HG02840 (cell line): ENCODE results near the gene SH2B3.
"Not testable (repeated sequence)": the region's sequence is repeated elsewhere in the genome, so short reads cannot be mapped to it uniquely, and the experiment has no call there.

Source experiments
- ATAC-seq: cut with Tn5 transposase; IDR thresholded peaks from one replicate; pipeline ENCODE4 v1.9.1; 2021; ENCODE audit warnings: mild to moderate bottlenecking, moderate library complexity, moderate number of reproducible peaks; ENCODE audit not compliant: unreplicated experiment, low FRiP score

The SH2B3 gene

GRCh38 chr12:111384596-111384995, 21.1 kb upstream of the SH2B3 start:
- ATAC-seq: no peak

- no peak for ATAC-seq
Observed at GRCh38 chr12:111386885-111387284, 18.8 kb upstream of the SH2B3 start.

DNA sequence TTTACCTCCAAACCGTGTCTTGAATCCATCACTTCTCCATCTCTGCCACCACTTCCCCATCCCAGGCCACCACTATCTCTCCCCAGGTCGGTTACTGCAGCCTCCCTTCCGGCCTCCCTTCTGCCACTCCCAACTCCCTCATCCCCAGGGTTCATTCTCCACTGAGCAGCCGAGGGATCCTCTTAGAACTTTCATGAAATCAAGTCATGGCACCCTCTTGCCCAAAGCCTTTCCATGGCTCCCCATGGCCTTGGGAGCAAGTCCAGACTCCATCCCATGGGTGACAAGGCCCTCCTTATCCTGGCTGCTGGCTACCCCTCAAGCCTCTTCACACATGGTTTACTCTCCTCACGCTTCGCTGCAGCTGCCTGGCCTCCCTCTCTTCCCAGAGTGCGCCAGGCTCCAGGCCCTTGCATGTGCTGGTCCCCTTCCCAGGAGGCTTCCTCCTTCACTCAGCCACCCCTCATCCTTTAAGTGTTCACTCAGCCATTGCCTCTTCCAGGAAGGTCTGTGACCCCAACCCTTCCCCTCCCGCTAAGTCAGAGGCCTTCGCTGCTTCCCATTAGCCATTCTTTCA, 17.9 kb upstream of the SH2B3 start:
- no peak for ATAC-seq

DNA sequence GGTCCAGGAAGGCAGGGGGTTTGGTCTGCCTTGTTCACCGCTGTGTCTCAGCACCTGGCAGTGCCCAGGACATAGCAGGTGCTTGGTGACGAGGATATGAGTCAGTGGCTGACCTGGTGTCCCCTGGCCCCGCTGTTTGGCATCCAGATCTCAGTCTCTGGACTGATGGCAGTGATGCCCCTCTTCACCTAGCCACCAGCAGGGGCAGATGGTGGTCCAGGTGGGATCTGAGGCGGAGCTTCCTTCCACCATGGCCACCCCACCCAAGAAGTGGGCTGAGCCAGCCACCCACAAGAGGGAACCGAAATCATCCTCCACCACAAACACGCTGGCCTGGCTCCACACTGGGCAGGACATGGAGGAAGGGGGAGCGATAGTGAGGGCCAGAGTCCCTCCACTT, 16.1 kb upstream of the SH2B3 start:
- no peak for ATAC-seq

- no peak for ATAC-seq
Observed at GRCh38 chr12:111390910-111391309, 14.8 kb upstream of the SH2B3 start.

- ATAC-seq: no peak
Observed at GRCh38 chr12:111393700-111394300, 11.9 kb upstream of the SH2B3 start.

GRCh38 chr12:111394480-111394879, 11.2 kb upstream of the SH2B3 start:
- ATAC-seq: no peak

DNA sequence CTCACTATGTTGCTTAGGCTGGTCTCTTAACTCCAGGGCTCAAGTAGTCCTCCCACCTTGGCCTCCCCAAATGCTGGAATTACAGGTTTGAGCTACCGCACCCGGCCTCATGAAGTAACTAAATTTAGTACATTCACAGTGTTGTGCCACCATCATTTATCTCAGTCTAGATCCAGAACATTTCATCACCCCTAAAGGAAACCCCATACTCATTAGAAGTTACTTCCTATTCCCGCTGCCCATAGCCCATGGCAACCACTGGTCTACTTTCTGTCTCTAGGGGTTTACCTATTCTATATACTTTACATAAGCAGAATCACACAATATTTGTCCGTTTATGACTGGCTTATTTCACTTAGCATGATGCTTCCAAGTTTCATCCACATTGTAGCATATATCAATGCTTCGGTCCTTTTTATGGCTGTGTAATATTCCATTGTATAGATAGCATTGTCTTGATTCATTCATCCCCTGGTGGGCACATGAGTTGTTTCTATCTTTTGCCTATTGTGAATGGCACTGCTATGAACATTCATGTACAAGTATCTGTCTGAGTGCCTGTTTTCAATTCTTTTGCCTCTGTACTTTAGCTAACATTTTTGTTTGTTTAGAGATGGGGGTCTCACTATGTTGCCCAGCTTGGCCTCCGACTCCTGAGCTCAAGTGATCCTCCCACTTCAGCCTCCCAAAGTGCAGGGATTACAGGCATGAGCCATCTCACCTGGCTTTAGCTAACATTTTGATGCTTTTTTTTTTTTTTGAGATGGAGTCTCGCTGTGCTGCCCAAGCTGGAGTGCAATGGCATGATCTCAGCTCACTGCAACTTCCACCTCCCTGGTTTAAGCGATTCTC, 10.2 kb upstream of the SH2B3 start:
- no peak for ATAC-seq

DNA sequence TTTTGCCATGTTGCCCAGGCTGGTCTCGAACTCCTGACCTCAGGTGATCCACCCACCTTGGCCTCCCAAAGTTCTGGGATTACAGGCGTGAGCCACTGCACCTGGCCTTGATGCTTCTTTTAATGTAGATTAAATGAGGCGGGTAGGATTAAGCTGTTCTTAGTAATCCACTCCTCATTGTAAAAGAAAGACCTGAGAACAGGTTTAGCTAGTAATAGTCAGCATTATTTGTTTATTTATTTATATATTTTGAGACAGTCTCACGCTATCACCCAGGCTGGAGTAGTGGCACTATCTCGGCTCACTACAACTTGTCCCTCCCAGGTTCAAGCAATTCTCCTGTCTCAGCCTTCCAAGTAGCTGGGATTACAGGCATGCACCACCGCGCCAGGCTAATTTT, 9.5 kb upstream of the SH2B3 start:
- ATAC-seq: not testable (repeated sequence)

GRCh38 chr12:111396726-111397445, 8.8 kb upstream of the SH2B3 start:
- peak; percentile 50 for ATAC-seq

DNA sequence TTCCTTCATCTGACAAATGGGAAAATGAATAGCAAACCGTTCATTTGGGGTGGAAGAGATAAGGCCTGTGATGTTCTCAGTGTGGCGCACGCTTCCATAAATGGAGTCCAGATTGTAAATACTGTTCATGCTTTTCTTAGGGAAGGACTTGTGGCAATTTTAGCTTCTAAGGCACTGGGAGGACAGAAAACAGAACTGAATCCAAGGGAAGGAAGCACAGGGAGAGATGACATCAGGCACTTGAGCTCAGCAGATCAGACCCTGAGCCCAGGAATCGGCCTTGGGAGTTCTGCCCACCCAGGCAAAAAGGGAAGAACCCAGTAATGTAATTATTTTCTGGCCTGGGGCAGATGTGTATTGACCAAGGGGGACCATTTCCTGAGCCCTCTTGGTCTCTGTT, 7.2 kb upstream of the SH2B3 start:
- no peak for ATAC-seq

GRCh38 chr12:111399741-111400404, 5.8 kb upstream of the SH2B3 start:
- ATAC-seq: not testable (repeated sequence)

GRCh38 chr12:111401167-111401605, 4.5 kb upstream of the SH2B3 start:
- no peak for ATAC-seq

DNA sequence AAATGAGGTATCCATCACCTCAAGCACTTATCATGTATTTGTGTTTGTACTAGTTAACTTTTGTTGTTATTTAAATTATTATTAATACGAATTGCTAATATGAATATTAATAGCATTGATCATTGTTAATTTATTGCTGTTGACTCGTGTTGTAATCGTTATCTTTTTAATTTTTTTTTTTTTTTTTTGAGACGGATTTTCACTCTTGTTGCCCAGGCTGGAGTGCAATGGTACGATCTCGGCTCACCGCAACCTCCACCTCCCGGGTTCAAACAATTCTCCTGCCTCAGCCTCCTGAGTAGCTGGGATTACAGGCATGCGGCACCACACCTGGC, 3.3 kb upstream of the SH2B3 start:
- not testable (repeated sequence) for ATAC-seq

- peak; percentile 15 for ATAC-seq
Observed at GRCh38 chr12:111404362-111405148, 1.2 kb upstream of the SH2B3 start.

DNA sequence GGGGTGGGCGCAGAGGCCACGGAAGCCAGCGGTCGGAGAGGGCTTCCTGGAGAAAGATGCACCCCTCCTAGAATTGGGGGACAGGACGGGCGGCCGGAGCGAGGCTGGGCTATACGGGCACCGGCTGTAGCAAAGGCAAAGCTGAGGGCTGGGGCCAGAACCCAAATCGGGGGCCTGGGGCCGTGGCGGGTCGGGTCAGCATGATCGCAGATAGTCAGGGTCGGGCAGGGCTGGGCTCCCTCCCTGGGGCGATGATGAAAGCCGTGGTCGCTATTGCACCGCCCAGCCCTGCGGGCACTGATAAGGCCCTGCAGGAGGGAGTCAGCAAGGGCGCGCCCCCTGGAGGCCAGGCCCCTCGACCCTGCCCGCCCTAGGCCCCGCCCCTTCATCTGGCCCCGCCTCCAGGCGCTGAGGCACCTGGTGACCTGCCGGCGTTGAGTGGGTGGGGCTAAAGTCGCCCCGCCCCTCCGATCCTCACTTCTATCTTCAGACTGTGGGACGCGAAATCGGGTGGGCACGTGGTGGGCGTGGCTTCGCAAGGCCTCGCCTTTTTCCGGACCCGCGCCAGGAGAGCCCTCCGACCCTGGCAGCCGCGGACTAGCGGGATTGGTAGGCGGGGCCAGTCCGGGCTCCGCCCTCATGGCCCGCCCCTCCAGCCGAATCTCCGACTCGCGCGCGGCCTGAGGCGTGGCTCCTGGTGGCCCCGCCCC, 419 bp upstream of the SH2B3 start:
- ATAC-seq: peak; percentile 66

DNA sequence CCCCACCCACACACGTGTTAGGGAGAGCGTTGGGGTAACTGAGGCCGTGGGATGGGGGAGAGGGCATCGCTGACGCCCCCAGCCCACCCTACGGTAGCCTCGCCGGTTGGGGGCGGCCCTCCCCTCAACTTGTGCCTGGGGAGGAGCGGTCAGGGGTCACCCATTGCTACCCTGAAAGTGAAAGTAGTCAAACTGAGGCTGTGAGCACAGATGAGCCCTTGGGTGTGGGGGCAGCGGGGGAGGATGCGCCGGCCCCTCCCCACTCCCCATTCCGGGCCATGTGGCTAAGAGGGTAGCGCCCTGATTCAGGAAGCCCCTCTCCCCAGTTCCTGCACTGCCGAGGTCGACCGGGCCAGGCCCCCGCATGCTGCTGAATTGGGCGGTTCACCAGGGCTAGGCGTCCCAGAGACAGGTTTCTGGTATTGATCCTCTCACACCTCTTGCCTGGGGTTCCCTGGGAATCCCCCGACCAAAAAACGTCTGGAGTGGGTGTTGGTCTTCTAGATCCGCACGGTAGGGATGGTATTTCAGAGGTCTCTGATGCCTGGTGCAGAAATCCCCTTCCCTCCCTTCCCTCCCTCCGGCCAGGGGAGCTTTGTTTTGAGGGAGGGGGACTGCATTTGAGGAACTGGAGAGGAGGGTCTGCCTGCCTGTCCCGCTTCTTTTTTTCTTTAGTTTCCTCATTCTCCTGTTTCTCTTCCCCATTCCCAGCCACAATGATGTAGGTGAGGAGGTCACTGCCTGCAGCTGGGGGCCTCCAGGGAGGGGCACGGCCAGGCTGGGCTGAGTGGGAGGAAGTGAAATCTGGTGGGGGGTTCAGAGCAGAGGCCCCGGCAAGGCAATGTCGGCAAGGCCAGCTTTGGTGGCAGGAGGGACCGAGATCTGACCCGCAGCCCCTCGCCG, 1.0 kb downstream of the SH2B3 start:
- ATAC-seq: no peak
